Activated CD4-positive, alpha-beta T cell treated with anti-CD3 and anti-CD28 coated beads, Interleukin-2, amount 50 U/mL, for 16 hours (primary cell): ENCODE measurements around the gene ARHGEF10L.

Source experiments
- DNase-seq: peaks from one replicate; pipeline ENCODE4 v3.0.0-alpha.2; 2020

Gene ARHGEF10L

DNA sequence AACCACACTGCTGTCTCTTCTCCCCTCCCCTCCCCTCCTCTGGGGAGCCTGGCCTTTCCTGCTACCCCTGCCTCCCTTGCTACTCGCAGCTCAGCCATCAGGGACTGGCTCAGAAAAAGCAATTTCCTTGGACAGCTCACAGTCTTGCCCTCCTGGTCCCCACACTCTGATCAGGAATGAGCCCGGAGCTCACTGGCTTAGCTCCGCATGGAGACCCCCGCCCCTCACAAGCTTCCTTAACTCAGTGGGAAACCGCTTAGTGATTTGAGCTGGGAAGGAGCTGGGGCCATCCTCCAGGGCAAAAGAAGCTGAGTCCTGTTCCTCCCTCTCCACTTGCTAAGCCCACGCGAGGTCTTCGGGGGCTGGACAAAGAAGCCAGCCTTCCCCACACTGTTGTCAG lies 145.3 kb downstream of the ARHGEF10L start:
- DNase-seq: no peak

DNA sequence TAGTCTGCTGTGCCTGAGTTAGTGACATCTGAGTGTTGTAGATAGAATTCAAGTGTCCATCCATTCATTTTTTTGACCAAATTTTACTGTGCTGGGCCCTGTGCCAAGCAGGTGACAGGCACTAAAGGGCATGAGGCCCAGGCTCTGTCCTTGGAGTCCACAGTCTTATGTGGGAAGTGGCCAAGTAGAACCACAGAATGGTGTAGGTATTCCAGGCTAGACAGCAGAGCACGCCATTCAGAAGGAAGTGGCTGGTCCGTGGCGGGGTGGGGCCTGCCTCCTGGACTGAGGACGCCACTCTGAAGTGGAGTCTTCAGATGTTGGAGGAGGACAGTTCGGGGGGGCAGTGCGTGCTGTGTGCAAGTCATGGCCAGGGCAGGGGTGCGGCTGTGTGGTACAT lies 146.8 kb downstream of the ARHGEF10L start:
- DNase-seq: no peak

DNA sequence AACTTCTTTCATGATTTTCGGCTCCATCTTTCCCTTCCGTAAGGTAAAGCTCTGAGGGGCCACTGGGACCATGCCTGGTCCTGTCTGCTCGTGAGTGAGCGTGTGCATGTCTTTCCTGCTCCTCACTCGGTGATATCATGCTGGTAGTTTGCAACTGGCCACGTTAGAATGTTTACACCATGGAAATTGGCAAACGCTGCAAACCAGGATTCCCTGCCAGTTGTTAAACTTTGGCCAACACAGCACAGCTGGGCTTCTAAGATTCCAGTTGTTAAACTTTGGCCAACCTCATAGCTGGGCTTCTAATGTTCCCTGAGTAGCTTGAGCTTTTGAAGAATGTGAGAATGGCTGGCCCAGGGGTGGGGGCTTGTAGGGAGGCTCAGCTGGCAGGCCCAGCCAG lies 147.6 kb downstream of the ARHGEF10L start:
- no peak for DNase-seq

DNA sequence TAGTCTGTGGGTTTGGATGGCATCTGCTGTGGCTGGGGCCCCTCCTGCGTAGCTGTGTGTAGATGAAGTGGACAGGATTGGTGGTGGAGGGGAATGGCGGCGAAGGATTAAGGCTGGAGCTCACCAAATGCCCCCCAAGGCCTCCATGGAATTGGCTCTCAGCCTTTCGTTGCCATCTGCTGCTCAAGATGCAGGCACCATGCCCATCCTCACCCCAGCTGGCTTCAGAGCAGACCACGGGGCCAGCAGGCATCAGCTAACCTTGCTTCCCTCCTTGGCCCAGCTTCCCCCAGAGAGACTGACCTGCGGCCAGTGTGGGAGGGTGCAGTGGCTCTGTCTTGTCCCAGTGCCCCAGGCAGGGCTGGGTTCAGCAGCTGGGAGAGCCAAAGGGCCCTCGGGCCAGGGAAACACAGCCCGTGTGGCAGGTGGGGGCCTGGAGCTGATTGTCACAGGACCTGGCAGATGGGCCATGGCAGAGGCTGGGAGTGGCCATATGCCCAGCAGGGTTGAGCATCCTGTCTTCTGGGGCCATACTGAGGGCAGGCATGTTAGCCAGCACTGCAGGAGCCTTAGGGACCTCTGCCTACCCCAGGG lies 148.8 kb downstream of the ARHGEF10L start:
- DNase-seq: no peak

- no peak for DNase-seq
Observed at GRCh38 chr1:17689011-17689410, 149.5 kb downstream of the ARHGEF10L start.

DNA sequence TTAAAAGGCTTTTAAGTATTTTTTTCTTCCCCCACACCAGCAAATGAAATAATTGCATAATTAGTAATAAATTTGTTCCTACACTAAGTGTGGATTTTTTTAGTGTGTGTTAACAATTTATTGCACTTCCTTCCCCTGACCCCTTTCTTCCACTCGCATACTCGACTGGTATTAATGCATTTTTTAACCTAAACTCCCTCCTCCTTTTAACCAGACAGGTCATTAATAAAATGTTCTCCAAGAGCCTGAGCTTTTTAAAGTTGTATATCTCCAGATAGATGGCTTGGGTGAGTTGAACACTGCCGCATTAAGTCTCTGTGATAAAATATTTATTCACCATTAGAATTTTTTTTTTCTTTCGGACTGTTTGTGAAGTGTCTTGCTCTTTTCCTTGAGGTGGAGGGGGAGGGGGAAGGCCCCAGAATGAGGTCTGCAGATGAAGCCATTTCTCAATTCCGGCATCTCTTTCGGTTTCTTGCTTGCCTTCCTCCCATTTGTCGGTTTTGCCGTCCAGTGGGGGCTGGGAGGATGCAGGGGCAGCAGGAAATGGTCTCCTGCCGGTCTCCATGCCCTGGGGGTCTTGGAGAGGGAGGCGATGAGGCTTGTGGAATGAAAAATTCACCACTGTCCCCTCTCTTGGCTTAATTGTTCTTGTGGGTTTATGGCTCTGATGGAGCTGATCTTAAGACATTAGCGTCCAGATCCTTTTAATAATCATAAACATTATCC lies 151.6 kb downstream of the ARHGEF10L start:
- DNase-seq: no peak

GRCh38 chr1:17692645-17693044 lies 153.1 kb downstream of the ARHGEF10L start:
- DNase-seq: no peak

- no peak for DNase-seq
Observed at GRCh38 chr1:17696417-17697301, 157.2 kb downstream of the ARHGEF10L start.

GRCh38 chr1:17697458-17697857 lies 158.0 kb downstream of the ARHGEF10L start:
- DNase-seq: no peak

- no peak for DNase-seq
Observed at GRCh38 chr1:17699581-17699980, 160.1 kb downstream of the ARHGEF10L start.

- DNase-seq: no peak
Observed at GRCh38 chr1:17700945-17701810, 161.7 kb downstream of the ARHGEF10L start.

DNA sequence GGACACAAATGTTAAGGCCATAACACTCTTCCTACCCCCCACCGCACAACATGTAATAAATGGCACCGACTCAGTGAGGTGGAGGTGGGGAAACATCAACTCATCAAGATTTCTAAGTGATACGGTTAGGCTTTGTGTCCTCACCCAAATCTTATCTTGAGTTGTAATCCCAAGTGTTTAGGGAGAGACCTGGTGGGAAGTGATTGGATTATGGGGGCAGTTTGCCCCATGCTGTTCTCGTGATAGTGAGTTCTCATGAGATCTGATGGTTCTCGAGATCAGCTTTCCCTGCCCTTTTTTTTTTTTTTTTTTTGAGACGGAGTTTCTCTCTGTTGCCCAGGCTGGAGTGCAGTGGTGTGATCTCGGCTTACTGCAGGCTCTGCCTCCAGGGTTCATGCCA lies 164.7 kb downstream of the ARHGEF10L start:
- DNase-seq: no peak

- DNase-seq: no peak
Observed at GRCh38 chr1:17706445-17706844, 166.9 kb downstream of the ARHGEF10L start.

- DNase-seq: no peak
Observed at GRCh38 chr1:17709981-17710380, 170.5 kb downstream of the ARHGEF10L start.

DNA sequence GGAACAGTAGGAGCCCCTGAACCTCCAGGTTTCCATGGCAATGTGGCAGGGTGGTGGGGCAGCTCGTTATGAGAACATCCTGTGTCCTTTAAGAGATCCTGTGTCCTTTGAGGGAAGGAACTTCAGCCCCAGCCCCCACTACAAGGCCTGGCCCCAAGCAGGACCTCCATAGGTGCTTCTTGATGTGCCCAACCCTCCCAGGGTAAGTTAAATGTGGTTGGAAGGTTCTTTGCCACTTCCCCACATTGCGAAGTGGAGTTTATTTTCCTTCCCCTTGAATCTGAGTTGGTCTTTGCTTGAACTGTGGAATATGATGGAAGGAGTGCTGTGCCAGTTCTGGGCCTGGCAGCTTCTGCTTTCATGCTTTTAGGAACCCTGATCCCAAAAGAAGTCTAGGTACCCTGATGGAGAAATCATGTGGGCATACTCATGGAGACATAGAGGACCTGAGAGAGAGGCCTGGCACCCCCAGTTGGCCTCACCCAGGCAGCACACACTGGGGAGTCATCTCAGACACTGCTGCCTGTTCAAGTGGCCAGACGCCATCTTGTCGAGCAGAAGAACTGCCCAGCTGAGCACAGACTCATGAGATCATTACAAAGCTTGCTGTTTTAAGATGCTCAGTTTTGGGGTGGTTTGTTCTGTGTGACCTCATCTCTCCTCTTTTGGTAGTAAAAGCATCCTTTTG lies 171.5 kb downstream of the ARHGEF10L start:
- DNase-seq: no peak

DNA sequence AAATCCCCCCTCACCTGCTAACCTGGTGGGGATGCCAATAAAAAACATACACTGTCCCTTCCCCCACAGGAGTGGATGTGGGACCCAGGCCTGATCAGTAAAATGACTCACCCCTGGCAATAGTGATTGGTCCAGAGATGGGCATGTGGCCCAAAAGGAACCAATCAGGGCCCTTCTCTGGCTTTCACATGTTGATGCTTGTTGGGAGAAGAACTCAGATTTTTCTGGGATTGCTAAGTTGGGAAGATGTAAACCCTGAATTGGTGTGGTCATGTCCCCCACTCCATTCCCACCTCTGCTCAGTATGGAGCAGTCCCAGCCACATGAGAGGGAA lies 172.0 kb downstream of the ARHGEF10L start:
- DNase-seq: no peak

- no peak for DNase-seq
Observed at GRCh38 chr1:17711941-17712340, 172.4 kb downstream of the ARHGEF10L start.

DNA sequence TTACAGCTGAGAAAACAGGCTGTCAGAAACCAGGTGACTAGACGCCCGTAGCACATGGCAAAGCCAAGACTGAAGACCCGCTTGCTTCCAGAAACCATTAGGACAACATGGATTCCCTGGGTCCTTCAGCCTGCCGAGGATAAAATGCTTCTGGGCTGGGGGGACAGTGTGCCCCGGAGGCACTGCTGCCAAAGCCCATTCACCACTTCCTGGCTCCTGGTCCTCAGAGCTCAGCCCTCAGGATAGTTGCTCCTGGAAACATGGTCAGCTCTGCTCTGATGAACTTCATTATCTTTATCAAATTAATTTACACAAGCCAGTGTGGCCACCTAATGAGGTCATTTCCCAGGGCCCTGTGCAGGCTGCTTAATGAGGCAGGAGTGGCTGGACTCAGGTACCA lies 174.5 kb downstream of the ARHGEF10L start:
- no peak for DNase-seq

DNA sequence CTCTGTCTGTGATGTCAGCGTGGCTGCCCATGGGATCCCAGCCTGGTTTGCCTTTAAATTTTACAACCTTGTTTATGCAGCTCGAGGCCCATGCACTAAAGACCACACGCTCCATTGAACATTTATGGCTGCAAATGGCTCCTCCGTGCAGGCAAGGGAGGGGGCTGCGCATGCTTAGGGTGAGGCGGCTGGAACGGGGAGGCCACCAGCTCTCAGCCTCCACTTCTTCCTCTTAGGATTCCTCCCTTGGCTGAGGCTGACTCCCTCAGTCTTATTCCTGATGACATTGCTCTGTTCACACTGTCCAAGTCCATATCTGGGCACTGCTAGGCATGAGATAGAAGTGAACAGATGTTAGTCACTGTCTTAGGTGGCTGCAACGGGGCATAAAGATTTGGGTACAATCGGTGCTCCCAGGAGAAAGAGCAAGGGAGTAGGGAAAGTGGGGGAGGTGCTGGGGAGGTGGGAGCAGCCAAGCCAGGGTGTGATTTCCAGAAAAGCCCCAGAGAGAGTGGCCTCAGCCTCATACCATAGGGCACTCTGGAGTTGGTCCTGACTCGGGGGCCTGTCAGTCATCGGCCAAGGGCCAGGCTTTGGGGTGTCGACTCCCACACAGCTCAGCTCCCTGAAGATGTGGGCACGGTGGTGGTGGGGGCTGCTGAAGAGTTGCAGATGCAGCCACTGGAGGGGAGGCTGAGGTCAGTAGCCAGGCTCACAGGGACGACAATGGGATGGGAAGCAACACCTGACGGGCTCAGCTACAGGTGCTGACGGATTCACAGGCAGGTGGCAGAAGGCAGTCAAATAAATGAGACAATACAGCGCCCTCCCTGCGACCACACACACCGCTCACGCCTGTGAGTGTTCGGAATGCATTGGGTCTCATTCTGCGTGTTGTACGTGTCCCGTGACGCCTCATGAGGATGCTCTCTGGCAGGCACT lies 178.4 kb downstream of the ARHGEF10L start:
- no peak for DNase-seq

DNA sequence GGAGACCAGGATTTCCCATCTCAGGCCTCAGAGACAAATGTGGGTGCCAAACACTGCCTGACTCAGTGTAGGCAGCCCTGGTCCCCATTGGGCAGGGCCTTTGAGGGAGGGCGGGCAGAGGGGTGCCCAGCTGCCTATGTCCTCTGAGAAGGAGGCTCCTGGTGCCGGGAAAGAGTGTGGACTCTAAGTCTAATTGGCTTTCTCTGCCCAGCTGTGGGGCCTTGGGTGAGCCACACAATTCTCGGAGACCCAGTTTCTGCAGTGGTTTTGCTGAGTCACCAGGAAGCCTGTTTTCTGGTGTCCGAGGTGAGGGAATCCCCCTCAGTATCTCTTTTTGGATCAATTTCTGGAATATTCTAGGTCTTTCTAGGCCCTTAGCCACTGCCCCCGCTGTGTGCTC lies 180.4 kb downstream of the ARHGEF10L start:
- no peak for DNase-seq

DNA sequence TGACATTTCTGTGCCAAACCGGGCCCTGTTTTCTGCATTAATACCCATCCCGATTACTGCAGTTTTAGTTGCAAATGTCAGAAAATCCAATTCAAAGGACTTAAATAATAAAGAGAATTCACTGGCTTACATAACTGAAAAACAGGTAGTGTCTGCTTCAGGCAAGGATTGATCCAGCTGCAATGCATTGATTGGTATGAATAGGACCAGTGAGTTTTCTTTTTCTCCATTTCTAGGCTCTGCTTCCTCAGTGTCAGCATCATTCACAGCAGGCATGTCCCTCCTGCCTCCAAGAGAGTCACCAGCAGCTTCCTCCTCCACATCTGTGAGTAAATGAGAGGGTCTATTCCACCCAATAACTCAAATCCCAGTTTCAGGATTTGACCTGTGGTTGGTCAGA lies 181.9 kb downstream of the ARHGEF10L start:
- DNase-seq: no peak
